ENCODE results near the gene TPP1.

The TPP1 gene

GRCh38 chr11:6619004-6619745 is at the start of gene TPP1:
Gene TPP1 (minus strand): TSS chr11:6619422. CDS start chr11:6619400, 22 bp downstream.
- H3K4me1 Mint-ChIP-seq, result peaks cover 15% of the 10 kb centered on the region

GRCh38 chr11:6667733-6668374 is 48.6 kb upstream of the TPP1 start:
- Mint-ChIP-seq H3K27ac (no peak overlapping the region), H3K4me1 (peaks cover 3% of the 10 kb centered on the region)
- ATAC-seq (ENCODE audit: low read depth), result peak; percentile 90

More at GRCh38 chr11:6619004-6619745, at the start of gene TPP1:
- ATAC-seq (ENCODE audit: low read depth) (peak; percentile 90), DNase-seq (ENCODE audit: low spot score in 2 of 2) (peak; percentile 92 to 95)
- H3K4me3 Mint-ChIP-seq, result no peak within 1 kb of the TSS
- no peak within 1 kb of the TSS for H3K27ac Mint-ChIP-seq
- H3K27me3 Mint-ChIP-seq, result no peaks in the 10 kb centered on the region
- H3K9me3 Mint-ChIP-seq, result no peaks in the 10 kb centered on the region
- peaks cover 18% of the 10 kb centered on the region for H3K36me3 Mint-ChIP-seq

GRCh38 chr11:6666302-6667183 is 47.3 kb upstream of the TPP1 start:
- H3K27me3 Mint-ChIP-seq, result peaks cover 8% of the 10 kb centered on the region
- DNase-seq (ENCODE audit: low spot score in 2 of 2), result peak in 1 of 2 donors; percentile 4
- no peak for ATAC-seq (ENCODE audit: low read depth)
- H3K4me1 Mint-ChIP-seq, result peaks cover 3% of the 10 kb centered on the region
- H3K4me3 Mint-ChIP-seq, result no peak overlapping the region
- H3K36me3 Mint-ChIP-seq, result no peaks in the 10 kb centered on the region
- H3K9me3 Mint-ChIP-seq, result no peaks in the 10 kb centered on the region
- no peak overlapping the region for H3K27ac Mint-ChIP-seq

More at GRCh38 chr11:6667733-6668374, 48.6 kb upstream of the TPP1 start:
- H3K4me3 Mint-ChIP-seq, result no peak overlapping the region
- no peaks in the 10 kb centered on the region for H3K36me3 Mint-ChIP-seq
- peaks cover 6% of the 10 kb centered on the region for H3K27me3 Mint-ChIP-seq
- no peaks in the 10 kb centered on the region for H3K9me3 Mint-ChIP-seq
- DNase-seq (ENCODE audit: low spot score in 2 of 2), result peak; percentile 32 to 54

- H3K4me3 Mint-ChIP-seq, result no peak overlapping the region
- peaks cover 1% of the 10 kb centered on the region for H3K27me3 Mint-ChIP-seq
- no peaks in the 10 kb centered on the region for H3K9me3 Mint-ChIP-seq
- H3K4me1 Mint-ChIP-seq, result peaks cover 3% of the 10 kb centered on the region
- ATAC-seq (ENCODE audit: low read depth) (no peak), DNase-seq (ENCODE audit: low spot score in 2 of 2) (no peak)
- H3K36me3 Mint-ChIP-seq, result no peaks in the 10 kb centered on the region
- no peak overlapping the region for H3K27ac Mint-ChIP-seq
Observed at GRCh38 chr11:6664551-6664950, 45.3 kb upstream of the TPP1 start.

- Mint-ChIP-seq H3K27ac (no peak overlapping the region), H3K36me3 (no peaks in the 10 kb centered on the region), H3K4me3 (no peak overlapping the region), H3K9me3 (no peaks in the 10 kb centered on the region), H3K27me3 (peaks cover 1% of the 10 kb centered on the region), H3K4me1 (peaks cover 3% of the 10 kb centered on the region)
- ATAC-seq (ENCODE audit: low read depth) (no peak), DNase-seq (ENCODE audit: low spot score in 2 of 2) (no peak)
Observed at GRCh38 chr11:6663794-6664469, 44.7 kb upstream of the TPP1 start.

GRCh38 chr11:6660712-6661111 is 41.5 kb upstream of the TPP1 start:
- peaks cover 6% of the 10 kb centered on the region for H3K36me3 Mint-ChIP-seq
- H3K9me3 Mint-ChIP-seq, result no peaks in the 10 kb centered on the region
- ATAC-seq (ENCODE audit: low read depth) (no peak), DNase-seq (ENCODE audit: low spot score in 2 of 2) (no peak)
- H3K4me1 Mint-ChIP-seq, result peaks cover 8% of the 10 kb centered on the region
- peaks cover 13% of the 10 kb centered on the region for H3K27me3 Mint-ChIP-seq
- no peak overlapping the region for H3K4me3 Mint-ChIP-seq
- no peak overlapping the region for H3K27ac Mint-ChIP-seq

- ATAC-seq (ENCODE audit: low read depth), result no peak
- peaks cover 8% of the 10 kb centered on the region for H3K4me1 Mint-ChIP-seq
- no peak overlapping the region for H3K4me3 Mint-ChIP-seq
Observed at GRCh38 chr11:6658647-6659046, 39.4 kb upstream of the TPP1 start.

GRCh38 chr11:6657346-6657745 is 38.1 kb upstream of the TPP1 start:
- Mint-ChIP-seq H3K27ac (no peak overlapping the region), H3K36me3 (peaks cover 6% of the 10 kb centered on the region), H3K9me3 (no peaks in the 10 kb centered on the region), H3K4me3 (no peak overlapping the region), H3K4me1 (peaks cover 8% of the 10 kb centered on the region), H3K27me3 (peaks cover 11% of the 10 kb centered on the region)
- ATAC-seq (ENCODE audit: low read depth), result no peak
- no peak for DNase-seq (ENCODE audit: low spot score in 2 of 2)

More at GRCh38 chr11:6658647-6659046, 39.4 kb upstream of the TPP1 start:
- Mint-ChIP-seq H3K9me3 (no peaks in the 10 kb centered on the region), H3K27me3 (peaks cover 13% of the 10 kb centered on the region), H3K27ac (no peak overlapping the region), H3K36me3 (peaks cover 6% of the 10 kb centered on the region)
- no peak for DNase-seq (ENCODE audit: low spot score in 2 of 2)

GRCh38 chr11:6656936-6657335 is 37.7 kb upstream of the TPP1 start:
- H3K27ac Mint-ChIP-seq, result no peak overlapping the region
- H3K4me3 Mint-ChIP-seq, result no peak overlapping the region

GRCh38 chr11:6656584-6656915 is 37.3 kb upstream of the TPP1 start:
- Mint-ChIP-seq H3K4me1 (peaks cover 8% of the 10 kb centered on the region), H3K27me3 (peaks cover 11% of the 10 kb centered on the region), H3K4me3 (peak overlapping the region; percentile 87), H3K36me3 (peaks cover 6% of the 10 kb centered on the region), H3K27ac (peak overlapping the region; percentile 63), H3K9me3 (no peaks in the 10 kb centered on the region)
- DNase-seq (ENCODE audit: low spot score in 2 of 2) (no peak), ATAC-seq (ENCODE audit: low read depth) (no peak)

More at GRCh38 chr11:6656936-6657335, 37.7 kb upstream of the TPP1 start:
- no peak for ATAC-seq (ENCODE audit: low read depth)
- Mint-ChIP-seq H3K9me3 (no peaks in the 10 kb centered on the region), H3K27me3 (peaks cover 11% of the 10 kb centered on the region), H3K36me3 (peaks cover 6% of the 10 kb centered on the region), H3K4me1 (peaks cover 8% of the 10 kb centered on the region)
- no peak for DNase-seq (ENCODE audit: low spot score in 2 of 2)

- peak within 1 kb of the TSS; percentile 63 for H3K27ac Mint-ChIP-seq
- ATAC-seq (ENCODE audit: low read depth) (no peak), DNase-seq (ENCODE audit: low spot score in 2 of 2) (no peak)
- H3K9me3 Mint-ChIP-seq, result no peaks in the 10 kb centered on the region
- peaks cover 6% of the 10 kb centered on the region for H3K36me3 Mint-ChIP-seq
- H3K4me1 Mint-ChIP-seq, result peaks cover 8% of the 10 kb centered on the region
- peaks cover 11% of the 10 kb centered on the region for H3K27me3 Mint-ChIP-seq
- peak within 1 kb of the TSS; percentile 87 for H3K4me3 Mint-ChIP-seq
Observed at GRCh38 chr11:6655790-6656583, 36.8 kb upstream of the TPP1 start, which contains the start of gene DCHS1. Gene DCHS1 (minus strand): TSS chr11:6655809. CDS start chr11:6641613, 14,196 bp downstream.

- H3K27me3 Mint-ChIP-seq, result peaks cover 11% of the 10 kb centered on the region
- peaks cover 8% of the 10 kb centered on the region for H3K4me1 Mint-ChIP-seq
- H3K36me3 Mint-ChIP-seq, result peaks cover 6% of the 10 kb centered on the region
- H3K4me3 Mint-ChIP-seq, result no peak overlapping the region
- DNase-seq (ENCODE audit: low spot score in 2 of 2) (no peak), ATAC-seq (ENCODE audit: low read depth) (peak; percentile 35)
- no peak overlapping the region for H3K27ac Mint-ChIP-seq
- no peaks in the 10 kb centered on the region for H3K9me3 Mint-ChIP-seq
Observed at GRCh38 chr11:6655020-6655789, 36.0 kb upstream of the TPP1 start.

All from memory B cell (primary cell).